Measurements from ENCODE around the gene CYP4B1.

DNA sequence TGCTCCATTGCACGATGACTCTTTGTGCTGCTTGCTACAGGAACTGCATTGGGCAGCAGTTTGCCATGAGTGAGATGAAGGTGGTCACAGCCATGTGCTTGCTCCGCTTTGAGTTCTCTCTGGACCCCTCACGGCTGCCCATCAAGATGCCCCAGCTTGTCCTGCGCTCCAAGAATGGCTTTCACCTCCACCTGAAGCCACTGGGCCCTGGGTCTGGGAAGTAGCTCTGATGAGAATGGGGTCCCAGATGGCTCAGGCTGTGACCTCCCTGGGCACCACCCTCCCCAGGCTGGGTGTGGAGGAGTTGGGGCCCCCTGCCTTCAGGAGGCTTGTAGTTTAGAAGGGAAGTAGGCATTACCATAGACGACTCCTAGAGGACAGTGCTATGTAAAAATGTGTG is 19.7 kb downstream of the CYP4B1 start:
- TF ChIP-seq, protein P1, sequence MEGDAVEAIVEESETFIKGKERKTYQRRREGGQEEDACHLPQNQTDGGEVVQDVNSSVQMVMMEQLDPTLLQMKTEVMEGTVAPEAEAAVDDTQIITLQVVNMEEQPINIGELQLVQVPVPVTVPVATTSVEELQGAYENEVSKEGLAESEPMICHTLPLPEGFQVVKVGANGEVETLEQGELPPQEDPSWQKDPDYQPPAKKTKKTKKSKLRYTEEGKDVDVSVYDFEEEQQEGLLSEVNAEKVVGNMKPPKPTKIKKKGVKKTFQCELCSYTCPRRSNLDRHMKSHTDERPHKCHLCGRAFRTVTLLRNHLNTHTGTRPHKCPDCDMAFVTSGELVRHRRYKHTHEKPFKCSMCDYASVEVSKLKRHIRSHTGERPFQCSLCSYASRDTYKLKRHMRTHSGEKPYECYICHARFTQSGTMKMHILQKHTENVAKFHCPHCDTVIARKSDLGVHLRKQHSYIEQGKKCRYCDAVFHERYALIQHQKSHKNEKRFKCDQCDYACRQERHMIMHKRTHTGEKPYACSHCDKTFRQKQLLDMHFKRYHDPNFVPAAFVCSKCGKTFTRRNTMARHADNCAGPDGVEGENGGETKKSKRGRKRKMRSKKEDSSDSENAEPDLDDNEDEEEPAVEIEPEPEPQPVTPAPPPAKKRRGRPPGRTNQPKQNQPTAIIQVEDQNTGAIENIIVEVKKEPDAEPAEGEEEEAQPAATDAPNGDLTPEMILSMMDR (IDR thresholded peaks at IDR 0.05) = no peak
- no peak for TF ChIP-seq POLR2A (IDR thresholded peaks at IDR 0.05)

All from body of pancreas (tissue), 4 donors.